GM18951 (cell line): ENCODE results near the gene DLGAP5.

Experiments
- POLR2A ChIP-seq: IDR thresholded peaks from 4 replicates; pipeline ENCODE4 v1.6.1; 2011; ENCODE audit warnings: mild to moderate bottlenecking; ENCODE audit not compliant: insufficient read length, insufficient read depth; ENCODE audit errors: extremely low read depth
- in situ Hi-C: fragments of 300-500 bp; cut with MboI; formaldehyde crosslinking; loops from one replicate; pipeline ENCODE4 v1.12.0; 2022; ENCODE audit warnings: low sequenced_read_pairs, mixed read lengths, inconsistent platforms; ENCODE audit not compliant: unreplicated experiment

The DLGAP5 gene

GRCh38 chr14:55122440-55122986 lies 68.9 kb downstream of the DLGAP5 start:
- no peak for TF ChIP-seq POLR2A
- in situ Hi-C loops = no loop called here

GRCh38 chr14:55121628-55122439 lies 69.6 kb downstream of the DLGAP5 start:
- no peak for TF ChIP-seq POLR2A
- in situ Hi-C loops = no loop called here

DNA sequence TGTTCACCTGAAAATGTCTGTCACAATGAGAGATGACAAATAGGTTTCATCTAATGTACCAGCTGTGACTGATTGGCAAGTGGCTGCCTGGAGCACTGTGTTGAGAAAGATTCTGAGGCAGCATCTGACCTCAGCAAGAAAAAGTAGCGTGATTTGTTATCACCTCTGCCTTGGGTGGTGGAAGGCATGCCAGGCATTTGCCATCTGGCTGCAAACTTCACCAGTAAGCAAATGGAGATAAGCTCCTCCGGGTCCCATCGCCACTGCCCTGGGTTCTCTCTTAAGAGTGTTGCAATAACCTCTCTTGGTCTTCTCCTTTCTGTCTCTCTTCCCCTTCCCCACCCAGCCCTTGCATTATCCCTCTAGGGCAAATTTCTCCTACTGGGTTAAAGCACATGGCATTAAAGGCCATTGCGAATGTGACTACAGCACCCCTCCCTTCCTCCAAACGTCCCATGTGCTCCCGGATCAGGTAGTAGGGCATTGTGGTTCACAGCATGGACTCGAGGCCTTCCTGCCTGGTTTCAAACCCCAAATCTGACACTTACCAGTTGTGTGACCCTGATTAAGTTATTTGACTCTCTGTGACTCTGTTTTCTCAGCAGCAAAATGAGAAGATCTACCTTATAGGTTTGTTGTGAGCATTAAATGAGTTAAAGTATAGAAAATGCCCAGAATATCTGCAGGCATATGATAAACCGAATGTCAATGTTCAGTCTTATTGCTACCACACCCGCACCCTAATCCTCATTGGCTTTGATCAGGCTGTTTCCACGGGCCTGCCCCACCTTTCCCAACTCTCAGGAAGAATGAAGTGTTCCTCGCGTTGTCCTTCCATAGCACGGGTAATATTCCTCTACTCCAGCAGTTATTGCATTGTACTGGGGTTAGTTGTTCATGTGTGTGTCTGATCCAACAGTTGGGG lies 70.6 kb downstream of the DLGAP5 start:
- in situ Hi-C loops = no loop called here

DNA sequence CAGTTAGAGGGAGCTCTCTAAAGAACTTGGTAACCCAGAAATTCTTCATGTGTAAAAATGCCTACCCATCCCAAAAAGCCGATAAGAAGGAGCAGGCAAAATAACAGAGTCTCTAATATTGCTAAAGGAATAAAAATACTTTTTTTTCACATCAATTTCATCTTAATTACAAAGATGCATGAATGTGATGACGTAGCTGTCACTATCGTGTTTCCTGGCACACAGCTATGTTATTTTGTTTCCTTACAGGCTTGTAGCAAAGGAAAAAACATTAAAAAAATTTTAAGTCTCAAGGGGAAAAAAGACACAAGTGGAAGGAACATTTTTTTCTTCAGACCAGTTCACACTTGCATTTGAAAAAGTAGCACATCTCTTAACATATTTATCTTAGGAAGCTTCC lies 72.6 kb downstream of the DLGAP5 start:
- in situ Hi-C loops = no loop called here
- no peak for TF ChIP-seq POLR2A

More for the DNA sequence above, 70.6 kb downstream of the DLGAP5 start:
- TF ChIP-seq POLR2A = no peak

GRCh38 chr14:55117803-55118441 lies 73.5 kb downstream of the DLGAP5 start:
- in situ Hi-C loops = no loop called here
- TF ChIP-seq POLR2A = no peak

GRCh38 chr14:55116246-55117030 lies 74.9 kb downstream of the DLGAP5 start:
- in situ Hi-C loops = no loop called here
- no peak for TF ChIP-seq POLR2A

DNA sequence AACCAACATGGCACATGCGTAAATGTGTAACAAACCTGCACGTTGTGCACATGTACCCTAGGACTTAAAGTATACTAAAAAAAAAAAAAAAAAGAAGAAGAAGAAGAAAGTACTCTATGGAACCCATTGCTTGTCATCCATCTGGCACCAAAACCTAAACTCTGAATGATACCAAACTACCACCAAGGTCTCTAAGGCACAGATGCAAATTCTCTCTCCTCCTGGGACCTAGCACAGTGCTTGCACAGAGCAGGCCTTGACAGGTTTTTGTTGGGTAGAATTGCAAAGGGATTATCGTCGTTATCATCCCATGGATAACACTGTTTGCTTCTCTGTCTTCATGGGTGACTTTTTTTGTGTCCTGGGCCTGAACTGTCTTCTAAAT lies 75.5 kb downstream of the DLGAP5 start:
- in situ Hi-C loops = no loop called here

DNA sequence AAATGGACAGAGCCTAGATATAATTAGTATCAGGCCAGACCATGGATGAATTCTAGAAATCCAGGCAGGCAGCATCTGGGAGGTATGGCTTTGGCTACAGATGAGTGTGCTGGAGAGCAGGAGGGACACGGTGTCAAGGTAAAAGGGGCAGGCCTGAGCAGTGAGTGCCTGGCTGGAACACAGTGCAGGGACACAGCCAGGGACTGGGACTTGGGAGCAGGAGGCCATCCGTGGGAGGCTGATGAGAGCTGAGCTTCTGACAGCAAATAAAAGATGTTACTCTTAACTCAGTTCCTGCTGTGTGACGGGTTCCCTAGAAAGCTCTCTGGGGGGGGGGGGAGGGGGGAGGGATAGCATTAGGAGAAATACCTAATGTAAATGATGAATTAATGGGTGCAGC lies 75.9 kb downstream of the DLGAP5 start:
- in situ Hi-C loops = no loop called here
- TF ChIP-seq POLR2A = no peak

More for the DNA sequence above, 75.5 kb downstream of the DLGAP5 start:
- TF ChIP-seq POLR2A = no peak

GRCh38 chr14:55114720-55115119 lies 76.7 kb downstream of the DLGAP5 start:
- TF ChIP-seq POLR2A = no peak
- in situ Hi-C loops = no loop called here

DNA sequence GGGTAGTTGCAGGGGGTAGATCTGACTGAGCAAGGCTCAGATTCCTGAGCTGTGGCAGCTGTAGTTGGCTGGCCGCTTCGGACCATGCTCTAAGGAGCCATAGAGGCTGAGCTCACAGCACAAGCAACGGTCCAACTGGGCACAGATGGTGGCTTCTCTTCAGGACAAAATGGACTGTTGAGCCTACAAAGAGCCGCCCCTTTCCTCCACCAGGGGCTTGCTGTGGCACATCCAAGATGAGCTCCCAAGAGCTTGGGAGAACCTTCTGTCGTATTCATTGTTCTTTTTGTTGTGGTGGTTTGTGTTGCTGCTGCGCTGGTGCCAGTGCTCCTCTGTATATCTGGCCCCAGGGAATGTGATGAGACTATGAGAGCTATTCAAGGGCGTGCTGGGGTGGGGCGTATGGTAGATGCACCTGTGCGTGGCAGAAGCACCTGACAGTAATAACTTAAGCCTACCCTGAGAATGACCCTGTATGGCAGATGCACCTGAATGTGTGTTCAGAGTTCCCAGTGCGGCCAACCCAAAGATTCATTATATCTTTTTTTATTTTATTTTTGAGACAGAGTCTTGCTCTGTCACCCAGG lies 80.2 kb downstream of the DLGAP5 start:
- in situ Hi-C loops = no loop called here
- no peak for TF ChIP-seq POLR2A

DNA sequence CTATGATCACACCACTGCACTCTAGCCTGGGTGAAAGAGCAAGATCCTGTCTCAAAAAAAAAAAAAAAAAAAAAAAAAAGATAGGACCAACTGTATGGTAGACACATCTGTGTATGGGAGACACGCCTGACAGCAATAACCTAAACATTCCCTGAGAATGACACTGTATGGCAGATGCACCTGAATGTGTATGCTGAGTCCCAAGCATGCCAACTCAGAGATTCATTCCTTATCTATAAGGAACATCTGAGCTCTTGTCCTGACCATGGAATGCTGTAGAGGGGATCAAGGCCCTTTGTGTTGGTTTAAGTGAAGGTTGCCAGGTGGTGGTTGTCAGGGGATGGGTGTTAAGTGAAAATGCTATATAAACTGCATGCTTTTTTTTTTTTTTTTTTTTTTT lies 81.5 kb downstream of the DLGAP5 start:
- no peak for TF ChIP-seq POLR2A
- in situ Hi-C loops = no loop called here

- TF ChIP-seq POLR2A = no peak
- in situ Hi-C loops = no loop called here
Observed at GRCh38 chr14:55107766-55108554, 83.4 kb downstream of the DLGAP5 start.

- in situ Hi-C loops = no loop called here
- no peak for TF ChIP-seq POLR2A
Observed at GRCh38 chr14:55105991-55106390, 85.4 kb downstream of the DLGAP5 start.
